Keratinocyte (primary cell): ENCODE measurements around the gene TMC7. TPM values are rescaled to one million over a fixed set of nuclear protein-coding genes. Genes with fewer than 3 reads are reported as not detected.

ENCODE experiments used
- DNase-seq: peaks from one replicate; pipeline ENCODE4 v3.0.0-alpha.2; 2011; ENCODE audit warnings: low read depth, missing footprints, low spot score
- FAIRE-seq: peaks from 2 replicates; lab custom pipeline; 2011; peaks lifted over from hg19 to GRCh38; lab: Jason Lieb, UNC
- H2AFZ ChIP-seq: 2 replicates; pipeline ENCODE4 v1.6.0; 2012; ENCODE audit warnings: low read length, control low read depth, inconsistent platforms; ENCODE audit not compliant: control insufficient read depth
- H3K27ac ChIP-seq: 2 replicates; pipeline ENCODE4 v1.5.1; 2011; ENCODE audit warnings: low read length; ENCODE audit not compliant: control insufficient read depth, insufficient read depth
- H3K27me3 ChIP-seq: 3 replicates; pipeline ENCODE4 v1.6.0; 2011; ENCODE audit warnings: low read length; ENCODE audit not compliant: control insufficient read depth, insufficient read depth; ENCODE audit errors: extremely low read depth
- H3K36me3 ChIP-seq, 2 experiments: 2 replicates in 1 of 2; 3 replicates in 1 of 2; pipeline ENCODE4 v1.5.1; 2011; ENCODE audit warnings: low read length in 2 of 2, mild to moderate bottlenecking in 1 of 2; ENCODE audit not compliant: control insufficient read depth in 2 of 2, insufficient read depth in 2 of 2; ENCODE audit errors: extremely low read depth in 1 of 2
- H3K4me1 ChIP-seq: 3 replicates; pipeline ENCODE4 v1.5.1; 2011; ENCODE audit warnings: low read length; ENCODE audit not compliant: control insufficient read depth, insufficient read depth; ENCODE audit errors: extremely low read depth
- H3K4me2 ChIP-seq: 3 replicates; pipeline ENCODE4 v1.6.0; 2011; ENCODE audit warnings: low read depth, low read length; ENCODE audit not compliant: control insufficient read depth, insufficient read depth; ENCODE audit errors: extremely low read depth
- H3K4me3 ChIP-seq, 3 experiments: fragments of 200-600 bp in 1 of 3; sonication (generic) in 1 of 3; 2 replicates in 2 of 3; 3 replicates in 1 of 3; pipeline ENCODE4 v1.5.1; 2011 to 2016; ENCODE audit warnings: low read length in 3 of 3, mild to moderate bottlenecking in 3 of 3, control low read depth in 2 of 3, inconsistent platforms in 1 of 3, low read depth in 1 of 3, mixed read lengths in 1 of 3, mixed run types in 1 of 3, moderate library complexity in 1 of 3; ENCODE audit not compliant: control insufficient read depth in 2 of 3, insufficient read depth in 2 of 3; ENCODE audit errors: extremely low read depth in 1 of 3
- H3K79me2 ChIP-seq: 2 replicates; pipeline ENCODE4 v1.6.0; 2012; ENCODE audit warnings: low read length; ENCODE audit not compliant: control insufficient read depth, insufficient read depth
- H3K9ac ChIP-seq: 3 replicates; pipeline ENCODE4 v1.6.0; 2011; ENCODE audit warnings: low read length; ENCODE audit not compliant: control insufficient read depth, insufficient read depth; ENCODE audit errors: extremely low read depth
- H3K9me1 ChIP-seq: 3 replicates; pipeline ENCODE4 v1.6.0; 2011; ENCODE audit warnings: low read length; ENCODE audit not compliant: control insufficient read depth, insufficient read depth; ENCODE audit errors: extremely low read depth
- H3K9me3 ChIP-seq: 2 replicates; pipeline ENCODE4 v1.5.1; 2012; ENCODE audit warnings: low read depth, low read length; ENCODE audit not compliant: control insufficient read depth
- H4K20me1 ChIP-seq: 3 replicates; pipeline ENCODE4 v1.6.0; 2011; ENCODE audit warnings: low read length; ENCODE audit not compliant: control insufficient read depth, insufficient read depth; ENCODE audit errors: extremely low read depth
- CTCF ChIP-seq, 3 experiments: IDR thresholded peaks in 1 of 3; conservative IDR thresholded peaks in 1 of 3; optimal IDR thresholded peaks in 1 of 3; 2 replicates in 2 of 3; 3 replicates in 1 of 3; pipeline versions ENCODE3 to v1.5.1; 2011; ENCODE audit warnings: low read length in 3 of 3, mild to moderate bottlenecking in 3 of 3, moderate library complexity in 2 of 3, control low read depth in 1 of 3, inconsistent platforms in 1 of 3; ENCODE audit not compliant: insufficient read depth in 2 of 3; ENCODE audit errors: extremely low read depth in 1 of 3
- EZH2 ChIP-seq: IDR thresholded peaks from one replicate; pipeline ENCODE4 v1.6.1; 2012; ENCODE audit warnings: inconsistent platforms, mild to moderate bottlenecking, low read length, moderate library complexity
- dilution Hi-C: fragments of 300-500 bp; cut with MboI; formaldehyde crosslinking; loops from one replicate; pipeline ENCODE4 v1.7.0; 2020; ENCODE audit warnings: low sequenced_read_pairs; ENCODE audit not compliant: extremely low pct_ligation_motif_present
- polyA plus RNA-seq, 5 experiments: library from polyadenylated mRNA; depleted of rRNA in 3 of 5; stranded (reverse) in 3 of 5; stranded (forward) in 1 of 5; unstranded in 1 of 5; fragments of >200 nt; gene quantifications; 1 replicate in 1 of 5; 2 replicates in 3 of 5; 3 replicates in 1 of 5; pipeline versions ENCODE4 v1.2.1 to v1.2.3, GENCODE V29; 2011 to 2012; ENCODE audit warnings: missing spikeins in 2 of 5, low read depth in 1 of 5, low replicate concordance in 1 of 5

TMC7 gene
- polyA plus RNA-seq, 1 donor (not counting 4 experiments of a cell fraction or from before 2014, with no cell fraction given), result 8.5 TPM

GRCh38 chr16:18965555-18965954 lies 18.2 kb upstream of the TMC7 start:
- Histone ChIP-seq H3K4me2 (no peak overlapping the region), H3K79me2 (no peaks in the 10 kb centered on the region), H3K27me3 (no peaks in the 10 kb centered on the region), H2AFZ (no peak overlapping the region), H3K4me1 (peaks cover 18% of the 10 kb centered on the region), H3K9me1 (no peaks in the 10 kb centered on the region), H3K27ac (no peak overlapping the region), H3K9ac (no peak overlapping the region), H4K20me1 (no peaks in the 10 kb centered on the region), H3K36me3 (no peaks in the 10 kb centered on the region), H3K4me3 (no peak overlapping the region), H3K9me3 (no peaks in the 10 kb centered on the region)
- no peak for TF ChIP-seq EZH2
- no peak for TF ChIP-seq CTCF (optimal IDR thresholded peaks at IDR 0.05 in 1 of 3, IDR thresholded peaks at IDR 0.05 in 1 of 3, conservative IDR thresholded peaks at IDR 0.05 in 1 of 3; ENCODE audit: extremely low read depth in 1 of 3, insufficient read depth in 2 of 3, low read length in 3 of 3)
- dilution Hi-C loops, result no loop called here
- DNase-seq (no peak), FAIRE-seq (no peak)

- Histone ChIP-seq H3K36me3 (no peaks in the 10 kb centered on the region), H3K27me3 (no peaks in the 10 kb centered on the region), H3K4me3 (no peak overlapping the region), H3K9me3 (no peaks in the 10 kb centered on the region), H3K27ac (no peak overlapping the region), H3K9ac (no peak overlapping the region), H4K20me1 (no peaks in the 10 kb centered on the region), H3K79me2 (no peaks in the 10 kb centered on the region), H3K4me1 (peaks cover 10% of the 10 kb centered on the region), H2AFZ (no peak overlapping the region), H3K4me2 (no peak overlapping the region), H3K9me1 (no peaks in the 10 kb centered on the region)
- FAIRE-seq, result no peak
- TF ChIP-seq EZH2 (no peak), CTCF (optimal IDR thresholded peaks at IDR 0.05 in 1 of 3, IDR thresholded peaks at IDR 0.05 in 1 of 3, conservative IDR thresholded peaks at IDR 0.05 in 1 of 3; ENCODE audit: extremely low read depth in 1 of 3, insufficient read depth in 2 of 3, low read length in 3 of 3) (no peak)
- dilution Hi-C loops, result no loop called here
- DNase-seq, result no peak
Observed at GRCh38 chr16:18966791-18967190, 16.9 kb upstream of the TMC7 start.
